Measurements from ENCODE around the gene SARDH. TPM values are rescaled to one million over a fixed set of nuclear protein-coding genes. Genes with fewer than 3 reads are reported as not detected.

Gene SARDH
- total RNA-seq, 1 experiment from 2014 or later, result not detected

DNA sequence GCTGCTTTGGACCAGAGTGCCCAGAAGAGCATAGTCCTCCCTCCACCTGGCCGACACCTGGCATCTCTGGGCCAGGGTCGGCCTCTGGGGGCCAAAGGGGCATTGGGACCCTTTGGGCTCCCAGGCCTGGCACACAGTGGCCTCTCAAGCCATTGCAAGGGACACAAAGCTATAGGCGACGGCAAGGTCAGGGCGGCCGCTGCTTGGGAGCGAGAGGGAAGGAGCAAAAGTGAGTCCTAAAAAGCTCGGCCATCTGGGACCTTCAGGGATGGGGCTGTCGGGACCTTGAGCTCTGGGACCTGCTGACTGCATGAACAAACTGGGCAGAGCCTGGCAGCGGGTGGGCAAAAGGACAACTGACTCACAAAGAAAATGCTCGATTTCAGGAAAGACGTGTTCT, 88.1 kb downstream of the SARDH start:
- TF ChIP-seq, protein P1, sequence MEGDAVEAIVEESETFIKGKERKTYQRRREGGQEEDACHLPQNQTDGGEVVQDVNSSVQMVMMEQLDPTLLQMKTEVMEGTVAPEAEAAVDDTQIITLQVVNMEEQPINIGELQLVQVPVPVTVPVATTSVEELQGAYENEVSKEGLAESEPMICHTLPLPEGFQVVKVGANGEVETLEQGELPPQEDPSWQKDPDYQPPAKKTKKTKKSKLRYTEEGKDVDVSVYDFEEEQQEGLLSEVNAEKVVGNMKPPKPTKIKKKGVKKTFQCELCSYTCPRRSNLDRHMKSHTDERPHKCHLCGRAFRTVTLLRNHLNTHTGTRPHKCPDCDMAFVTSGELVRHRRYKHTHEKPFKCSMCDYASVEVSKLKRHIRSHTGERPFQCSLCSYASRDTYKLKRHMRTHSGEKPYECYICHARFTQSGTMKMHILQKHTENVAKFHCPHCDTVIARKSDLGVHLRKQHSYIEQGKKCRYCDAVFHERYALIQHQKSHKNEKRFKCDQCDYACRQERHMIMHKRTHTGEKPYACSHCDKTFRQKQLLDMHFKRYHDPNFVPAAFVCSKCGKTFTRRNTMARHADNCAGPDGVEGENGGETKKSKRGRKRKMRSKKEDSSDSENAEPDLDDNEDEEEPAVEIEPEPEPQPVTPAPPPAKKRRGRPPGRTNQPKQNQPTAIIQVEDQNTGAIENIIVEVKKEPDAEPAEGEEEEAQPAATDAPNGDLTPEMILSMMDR (IDR thresholded peaks at IDR 0.05; ENCODE audit: unreplicated experiment), result no peak
- CTCF ChIA-PET, result no interaction called here
- intact Hi-C loops (cut with micrococcal nuclease; ENCODE audit: unreplicated experiment), result no loop called here
- H3K9me3 Mint-ChIP-seq (ENCODE audit: low read depth, unreplicated experiment), result no peaks in the 10 kb centered on the region
- H3K27ac Mint-ChIP-seq (ENCODE audit: unreplicated experiment), result no peak overlapping the region
- H3K4me3 Mint-ChIP-seq (ENCODE audit: low read depth, unreplicated experiment), result no peak overlapping the region
- H3K27me3 Mint-ChIP-seq (ENCODE audit: unreplicated experiment), result peaks cover 74% of the 10 kb centered on the region
- H3K36me3 Mint-ChIP-seq (ENCODE audit: insufficient read depth, unreplicated experiment), result no peaks in the 10 kb centered on the region
- no peaks in the 10 kb centered on the region for H3K4me1 Mint-ChIP-seq (ENCODE audit: low read depth, unreplicated experiment)
- no peak for DNase-seq
- no TSS peak for BruUV-seq (replicated peaks)

DNA sequence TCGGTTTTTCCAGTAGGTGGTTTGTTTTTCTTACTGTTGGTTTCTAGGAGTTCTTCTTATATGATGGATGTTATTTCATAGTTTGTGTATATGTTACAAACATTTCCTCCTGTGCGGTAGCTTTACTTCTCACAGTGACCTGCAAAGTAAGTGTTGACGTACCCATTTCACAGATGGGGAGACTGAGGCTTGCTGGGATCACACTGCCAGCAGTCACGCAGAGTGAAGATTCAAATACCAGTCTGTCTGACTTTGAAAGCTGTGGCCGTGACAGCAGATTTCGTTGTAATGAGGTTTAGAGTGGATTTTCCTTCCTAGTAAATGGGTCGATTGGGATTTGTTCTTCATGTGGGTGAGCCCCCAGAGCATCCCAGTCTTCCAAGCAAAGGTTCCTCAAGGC, 89.0 kb downstream of the SARDH start:
- intact Hi-C loops (cut with micrococcal nuclease; ENCODE audit: unreplicated experiment), result no loop called here
- Mint-ChIP-seq H3K36me3 (ENCODE audit: insufficient read depth, unreplicated experiment) (no peaks in the 10 kb centered on the region), H3K4me3 (ENCODE audit: low read depth, unreplicated experiment) (no peak overlapping the region), H3K27me3 (ENCODE audit: unreplicated experiment) (peaks cover 81% of the 10 kb centered on the region), H3K27ac (ENCODE audit: unreplicated experiment) (no peak overlapping the region), H3K9me3 (ENCODE audit: low read depth, unreplicated experiment) (no peaks in the 10 kb centered on the region), H3K4me1 (ENCODE audit: low read depth, unreplicated experiment) (no peaks in the 10 kb centered on the region)
- no TSS peak for BruUV-seq (replicated peaks)
- CTCF ChIA-PET, result no interaction called here
- TF ChIP-seq, protein P1 (IDR thresholded peaks at IDR 0.05; ENCODE audit: unreplicated experiment), result no peak
- DNase-seq, result no peak

- Mint-ChIP-seq H3K27ac (ENCODE audit: unreplicated experiment) (no peak overlapping the region), H3K9me3 (ENCODE audit: low read depth, unreplicated experiment) (no peaks in the 10 kb centered on the region), H3K27me3 (ENCODE audit: unreplicated experiment) (peaks cover 92% of the 10 kb centered on the region), H3K36me3 (ENCODE audit: insufficient read depth, unreplicated experiment) (no peaks in the 10 kb centered on the region), H3K4me1 (ENCODE audit: low read depth, unreplicated experiment) (no peaks in the 10 kb centered on the region), H3K4me3 (ENCODE audit: low read depth, unreplicated experiment) (no peak overlapping the region)
- CTCF ChIA-PET, result no interaction called here
- intact Hi-C loops (cut with micrococcal nuclease; ENCODE audit: unreplicated experiment), result no loop called here
- no peak for DNase-seq
- TF ChIP-seq, protein P1 (IDR thresholded peaks at IDR 0.05; ENCODE audit: unreplicated experiment), result no peak
- no TSS peak for BruUV-seq (replicated peaks)
Measured at GRCh38 chr9:133647765-133648469, 90.2 kb downstream of the SARDH start.

DNA sequence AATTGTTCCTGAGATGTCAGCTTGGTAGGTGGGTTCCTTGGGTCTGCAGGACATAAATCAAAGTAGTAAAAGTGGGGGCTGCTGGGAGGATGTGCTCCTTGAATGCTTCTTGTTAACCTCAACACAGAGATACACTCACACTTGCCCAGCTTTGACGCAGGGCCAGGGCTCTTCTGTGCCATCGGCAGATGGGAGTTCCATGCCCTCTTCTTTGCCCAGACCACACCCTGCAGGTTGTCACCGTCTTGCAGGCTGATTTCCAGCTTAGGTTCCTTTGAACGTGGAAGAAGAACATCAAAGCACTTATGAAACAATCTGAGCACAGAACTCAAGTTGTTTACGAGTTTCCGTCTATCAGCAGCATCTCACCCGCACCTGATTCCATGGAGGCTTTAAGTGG, 91.0 kb downstream of the SARDH start:
- Mint-ChIP-seq H3K4me1 (ENCODE audit: low read depth, unreplicated experiment) (no peaks in the 10 kb centered on the region), H3K4me3 (ENCODE audit: low read depth, unreplicated experiment) (no peak overlapping the region), H3K36me3 (ENCODE audit: insufficient read depth, unreplicated experiment) (no peaks in the 10 kb centered on the region), H3K9me3 (ENCODE audit: low read depth, unreplicated experiment) (no peaks in the 10 kb centered on the region), H3K27ac (ENCODE audit: unreplicated experiment) (no peak overlapping the region), H3K27me3 (ENCODE audit: unreplicated experiment) (peaks cover 92% of the 10 kb centered on the region)
- intact Hi-C loops (cut with micrococcal nuclease; ENCODE audit: unreplicated experiment), result no loop called here
- BruUV-seq (replicated peaks), result no TSS peak
- no peak for DNase-seq
- TF ChIP-seq, protein P1 (IDR thresholded peaks at IDR 0.05; ENCODE audit: unreplicated experiment), result no peak
- CTCF ChIA-PET, result no interaction called here
